Lung (tissue), 12 donors: ENCODE results near the gene ECHS1. TPM values are rescaled to one million over a fixed set of nuclear protein-coding genes. Genes with fewer than 3 reads are reported as not detected.

Experiments used
- ATAC-seq: fragments of 200-7000 bp; cut with Tn5 transposase; one replicate; pipeline ENCODE4 v1.9.1; 2020; ENCODE audit warnings: moderate number of reproducible peaks; ENCODE audit not compliant: insufficient read depth, low FRiP score
- DNase-seq, 3 donors: peaks; one replicate each; pipeline ENCODE4 v3.0.0-alpha.2; 2013 to 2017
- H3K27ac ChIP-seq, 2 donors: one replicate each; pipeline ENCODE4 v1.5.1; 2013; ENCODE audit warnings: mild to moderate bottlenecking in 2 of 2, moderate library complexity in 2 of 2, control low read depth in 1 of 2, inconsistent platforms in 1 of 2, low read depth in 1 of 2, low read length in 1 of 2
- H3K27me3 ChIP-seq, 3 donors: one replicate each; pipeline ENCODE4 v1.5.1; 2013; ENCODE audit warnings: low read length in 2 of 3; ENCODE audit not compliant: control insufficient read depth in 3 of 3, insufficient read depth in 3 of 3
- H3K36me3 ChIP-seq, 4 donors: one replicate each; pipeline ENCODE4 v1.5.1; 2013; ENCODE audit warnings: low read length in 4 of 4, mild to moderate bottlenecking in 1 of 4, moderate library complexity in 1 of 4; ENCODE audit not compliant: control insufficient read depth in 4 of 4, insufficient read depth in 4 of 4
- H3K4me1 ChIP-seq, 5 donors: one replicate each; pipeline ENCODE4 v1.5.1; 2013; ENCODE audit warnings: low read length in 5 of 5, mild to moderate bottlenecking in 2 of 5, moderate library complexity in 1 of 5; ENCODE audit not compliant: control insufficient read depth in 5 of 5, insufficient read depth in 5 of 5
- H3K4me3 ChIP-seq: one replicate; pipeline ENCODE4 v1.5.1; 2013; ENCODE audit warnings: mild to moderate bottlenecking, control low read depth, moderate library complexity
- H3K9ac ChIP-seq, 2 donors: one replicate each; pipeline ENCODE4 v1.5.1; 2013; ENCODE audit warnings: low read length in 2 of 2, control low read depth in 1 of 2; ENCODE audit not compliant: insufficient read depth in 1 of 2
- H3K9me3 ChIP-seq, 4 donors: one replicate each; pipeline ENCODE4 v1.5.1; 2013; ENCODE audit warnings: low read length in 3 of 4, mild to moderate bottlenecking in 1 of 4, moderate library complexity in 1 of 4; ENCODE audit not compliant: control insufficient read depth in 4 of 4, insufficient read depth in 3 of 4
- WGBS, 2 donors: extraction: QIAGEN DNeasy Blood & Tissue Kit; methylation state at CpG; one replicate each; pipeline ENCODE4 v1.1.7; 2013; 5-methylcytosine and 5-hydroxymethylcytosine counted together
- polyA plus RNA-seq, 2 donors: library from polyadenylated mRNA; stranded (reverse); fragments of 200-250 nt; gene quantifications; one replicate each; pipeline ENCODE4 v1.2.1, GENCODE V29; 2013
- total RNA-seq, 2 donors: library from RNA; depleted of rRNA in 1 of 2; stranded (reverse); fragments of >200 nt in 1 of 2; gene quantifications; one replicate each; pipeline ENCODE4 v1.2.1, GENCODE V29; 2014 to 2021
- TF ChIP-seq, protein P1 (sequence below): IDR thresholded peaks from 2 replicates; pipeline ENCODE4 v1.5.1; 2012; ENCODE audit warnings: mild to moderate bottlenecking; ENCODE audit errors: control extremely low read depth, extremely low read depth
- donor health status: control.
- donor health status: control.
- donor health status: Bipolar disorder and iron deficiency.
- donor health status: healthy.
- donor health status: DM: yes; HTN: yes; CAD: no.

Gene ECHS1
- total and polyA plus RNA-seq, 4 donors: 44.5 to 83.9 (median 76.7) TPM

DNA sequence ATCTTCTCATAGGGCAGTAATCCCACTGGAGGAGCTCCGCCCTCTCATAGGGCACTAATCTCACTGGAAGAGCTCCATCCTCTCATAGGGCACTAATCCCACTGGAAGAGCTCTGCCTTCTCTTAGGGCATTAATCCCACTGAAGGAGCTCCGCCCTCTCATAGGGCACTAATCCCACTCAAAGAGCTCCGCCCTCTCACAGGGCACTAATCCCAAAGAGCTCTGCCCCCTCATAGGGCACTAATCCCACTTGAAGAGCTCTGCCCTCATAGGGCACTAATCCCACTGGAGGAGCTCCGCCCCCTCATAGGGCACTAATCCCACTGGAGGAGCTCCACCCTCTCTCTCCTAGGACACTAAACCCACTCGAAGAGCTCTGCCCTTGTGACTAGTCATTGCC lies 11.9 kb downstream of the ECHS1 start:
- TF ChIP-seq, protein P1, sequence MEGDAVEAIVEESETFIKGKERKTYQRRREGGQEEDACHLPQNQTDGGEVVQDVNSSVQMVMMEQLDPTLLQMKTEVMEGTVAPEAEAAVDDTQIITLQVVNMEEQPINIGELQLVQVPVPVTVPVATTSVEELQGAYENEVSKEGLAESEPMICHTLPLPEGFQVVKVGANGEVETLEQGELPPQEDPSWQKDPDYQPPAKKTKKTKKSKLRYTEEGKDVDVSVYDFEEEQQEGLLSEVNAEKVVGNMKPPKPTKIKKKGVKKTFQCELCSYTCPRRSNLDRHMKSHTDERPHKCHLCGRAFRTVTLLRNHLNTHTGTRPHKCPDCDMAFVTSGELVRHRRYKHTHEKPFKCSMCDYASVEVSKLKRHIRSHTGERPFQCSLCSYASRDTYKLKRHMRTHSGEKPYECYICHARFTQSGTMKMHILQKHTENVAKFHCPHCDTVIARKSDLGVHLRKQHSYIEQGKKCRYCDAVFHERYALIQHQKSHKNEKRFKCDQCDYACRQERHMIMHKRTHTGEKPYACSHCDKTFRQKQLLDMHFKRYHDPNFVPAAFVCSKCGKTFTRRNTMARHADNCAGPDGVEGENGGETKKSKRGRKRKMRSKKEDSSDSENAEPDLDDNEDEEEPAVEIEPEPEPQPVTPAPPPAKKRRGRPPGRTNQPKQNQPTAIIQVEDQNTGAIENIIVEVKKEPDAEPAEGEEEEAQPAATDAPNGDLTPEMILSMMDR: no peak
- ATAC-seq: no peak
- H3K27me3 ChIP-seq: no peaks in the 10 kb centered on the region
- no peak for DNase-seq
- peaks cover 0 to 10% (median 0%) of the 10 kb centered on the region in 5 donors for H3K4me1 ChIP-seq
- no peak overlapping the region for H3K27ac ChIP-seq
- H3K36me3 ChIP-seq: peaks cover 2 to 27% (median 21%) of the 10 kb centered on the region in 4 donors
- no peak overlapping the region for H3K9ac ChIP-seq
- WGBS, 2 donors: 94 to 96% methylated on average over 5 of the region's 5 CpGs
- H3K4me3 ChIP-seq: no peak overlapping the region
- H3K9me3 ChIP-seq: peaks cover 0 to 5% (median 0%) of the 10 kb centered on the region in 4 donors

DNA sequence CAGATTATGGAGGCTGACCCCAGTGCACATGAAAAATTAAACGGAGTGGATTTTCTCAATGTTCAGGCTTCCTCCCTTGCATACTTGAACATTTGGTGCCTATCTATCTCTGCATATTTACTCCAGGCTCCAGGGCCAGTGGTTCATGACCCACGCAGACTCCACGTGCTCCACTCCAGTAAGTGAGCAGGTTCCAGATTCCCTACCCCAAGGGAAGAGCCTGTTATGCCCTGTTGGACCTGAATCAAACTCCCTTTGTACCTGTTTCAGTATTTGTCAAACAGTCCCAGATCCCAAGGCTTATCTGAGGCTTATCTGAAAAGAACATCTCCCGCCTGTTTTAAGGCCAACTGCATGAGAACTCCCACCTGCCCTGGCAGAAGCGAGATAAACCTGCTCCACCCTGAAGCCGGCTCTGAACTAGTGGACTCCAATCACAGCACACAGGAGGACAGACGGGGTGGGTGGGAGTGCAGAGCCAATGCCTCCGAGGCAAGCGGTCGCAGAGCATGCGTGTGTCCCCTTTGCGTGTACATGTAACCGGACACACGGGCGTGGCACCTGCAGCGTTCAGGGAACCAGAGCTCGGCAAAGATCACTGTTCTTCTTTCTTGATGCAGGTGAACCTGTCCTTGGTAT lies 13.1 kb downstream of the ECHS1 start:
- TF ChIP-seq, protein P1: no peak
- H3K9ac ChIP-seq: no peak overlapping the region
- 78 to 85% methylated on average over 17 of the region's 17 CpGs for WGBS, 2 donors
- H3K9me3 ChIP-seq: peaks cover 0 to 5% (median 0%) of the 10 kb centered on the region in 4 donors
- no peaks in the 10 kb centered on the region for H3K27me3 ChIP-seq
- no peak for ATAC-seq
- no peak overlapping the region for H3K4me3 ChIP-seq
- DNase-seq: peak in 1 of 3 donors; percentile 8
- H3K27ac ChIP-seq: no peak overlapping the region
- peaks cover 0 to 10% (median 0%) of the 10 kb centered on the region in 5 donors for H3K4me1 ChIP-seq
- peaks cover 0 to 21% (median 15%) of the 10 kb centered on the region in 4 donors for H3K36me3 ChIP-seq

DNA sequence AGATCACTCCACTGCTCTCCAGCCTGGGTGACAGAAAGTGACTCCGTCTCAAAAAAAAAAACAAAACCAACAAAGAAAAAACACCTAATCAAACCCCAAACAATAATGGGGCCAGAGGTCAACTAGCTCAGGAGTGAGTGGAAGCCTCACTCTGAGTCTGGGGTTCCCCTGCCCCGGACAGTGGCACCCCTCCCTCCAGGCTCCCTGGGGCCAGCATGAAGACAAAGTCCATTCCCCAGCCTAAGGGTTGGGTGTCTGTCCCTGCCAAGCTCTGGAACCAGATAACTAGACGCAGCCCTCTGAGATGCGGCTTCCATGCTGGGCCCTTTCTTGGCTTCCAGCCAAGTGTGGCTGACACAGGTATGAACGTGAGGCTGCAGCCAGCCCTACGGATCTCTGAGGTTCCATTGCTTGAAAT lies 13.6 kb downstream of the ECHS1 start:
- Histone ChIP-seq H3K9ac (no peak overlapping the region), H3K27ac (no peak overlapping the region), H3K4me3 (no peak overlapping the region), H3K4me1 (peaks cover 0 to 10% (median 0%) of the 10 kb centered on the region in 5 donors), H3K9me3 (peaks cover 0 to 5% (median 0%) of the 10 kb centered on the region in 4 donors), H3K27me3 (no peaks in the 10 kb centered on the region), H3K36me3 (peaks cover 0 to 16% (median 12%) of the 10 kb centered on the region in 4 donors)
- peak in 2 of 3 donors; percentile 43 to 46 for DNase-seq
- ATAC-seq: no peak
- TF ChIP-seq, protein P1: no peak
- WGBS, 2 donors: 53 to 58% methylated on average over 6 of the region's 6 CpGs
